SU-DHL-6 (cell line): ENCODE results near the gene CHKA.

Source experiments
- H2AFZ ChIP-seq: fragments of 200-600 bp; sonication (generic); 2 replicates; pipeline ENCODE4 v1.6.1; 2014; ENCODE audit warnings: low read depth, mild to moderate bottlenecking, moderate library complexity, mixed read lengths, antibody characterized with exemption, low read length; ENCODE audit not compliant: severe bottlenecking
- H3F3A ChIP-seq: fragments of 200-600 bp; shearing (Covaris generic); 2 replicates; pipeline ENCODE4 v1.6.0; 2016; ENCODE audit warnings: antibody characterized with exemption, mild to moderate bottlenecking; ENCODE audit not compliant: insufficient read depth
- H3K27ac ChIP-seq: fragments of 200-600 bp; sonication (generic); 2 replicates; pipeline ENCODE4 v1.5.1; 2016; ENCODE audit warnings: low read depth, mild to moderate bottlenecking, low read length, moderate library complexity, mixed read lengths
- H3K27me3 ChIP-seq: fragments of 200-600 bp; sonication (generic), shearing (Covaris generic); 2 replicates; pipeline ENCODE4 v1.6.0; 2014; ENCODE audit warnings: mild to moderate bottlenecking, low read length
- H3K36me3 ChIP-seq: fragments of 200-600 bp; sonication (generic); 2 replicates; pipeline ENCODE4 v1.6.1; 2014; ENCODE audit warnings: mild to moderate bottlenecking, low read length, mixed read lengths
- H3K4me2 ChIP-seq: fragments of 300-600, 200-600 bp; shearing (Covaris generic), sonication (generic); 2 replicates; pipeline ENCODE4 v1.6.0; 2014; ENCODE audit warnings: low read length, low read depth, mild to moderate bottlenecking; ENCODE audit not compliant: poor library complexity, severe bottlenecking
- H3K4me3 ChIP-seq: fragments of 200-600 bp; sonication (generic); 2 replicates; pipeline ENCODE4 v1.5.1; 2014; ENCODE audit warnings: antibody characterized with exemption, low read length, mild to moderate bottlenecking, mixed read lengths; ENCODE audit not compliant: insufficient read depth, poor library complexity, severe bottlenecking
- H3K79me2 ChIP-seq: fragments of 200-600 bp; sonication (generic); 2 replicates; pipeline ENCODE4 v1.6.1; 2014; ENCODE audit warnings: mild to moderate bottlenecking, low read length, moderate library complexity; ENCODE audit not compliant: insufficient read depth
- H3K9ac ChIP-seq: fragments of 200-600 bp; sonication (generic); 2 replicates; pipeline ENCODE4 v1.7.0; 2014; ENCODE audit warnings: mild to moderate bottlenecking, low read length
- H3K9me2 ChIP-seq: fragments of 200-600 bp; sonication (generic); replicated peaks from 2 replicates; pipeline ENCODE4 v1.6.1; 2014; ENCODE audit warnings: low read length; ENCODE audit not compliant: insufficient read depth
- H3K9me3 ChIP-seq: fragments of 200-600 bp; sonication (generic); 2 replicates; pipeline ENCODE4 v1.6.1; 2014; ENCODE audit warnings: low read length, mixed read lengths; ENCODE audit not compliant: insufficient read depth
- H4K20me1 ChIP-seq: fragments of 200-600 bp; sonication (generic); 2 replicates; pipeline ENCODE4 v1.6.1; 2014; ENCODE audit warnings: low read depth, mild to moderate bottlenecking, antibody characterized with exemption, low read length, moderate library complexity, mixed read lengths
- CTCF ChIP-seq: fragments of 200-600 bp; sonication (generic); IDR thresholded peaks from one replicate; pipeline ENCODE4 v1.5.1; 2017; ENCODE audit warnings: antibody characterized with exemption, mild to moderate bottlenecking, low read length, moderate library complexity; ENCODE audit not compliant: insufficient read depth, poor library complexity, severe bottlenecking
- EZH2phosphoT487 ChIP-seq: fragments of 200-600 bp; sonication (generic), shearing (Covaris generic); conservative IDR thresholded peaks from 2 replicates; pipeline ENCODE4 v1.6.1; 2018; ENCODE audit warnings: mild to moderate bottlenecking, antibody characterized with exemption, low read length, moderate library complexity, mixed read lengths

Gene CHKA

GRCh38 chr11:68145120-68145866 is 24.1 kb upstream of the CHKA start:
- no peaks in the 10 kb centered on the region for H3K27me3 ChIP-seq
- H3K9me2 ChIP-seq = no peaks in the 10 kb centered on the region
- no peak overlapping the region for H3K9ac ChIP-seq
- H3F3A ChIP-seq = no peaks in the 10 kb centered on the region
- no peak overlapping the region for H3K4me3 ChIP-seq
- no peak for TF ChIP-seq CTCF
- no peak for TF ChIP-seq EZH2phosphoT487
- no peak overlapping the region for H2AFZ ChIP-seq
- H3K36me3 ChIP-seq = no peaks in the 10 kb centered on the region
- no peaks in the 10 kb centered on the region for H3K9me3 ChIP-seq
- no peaks in the 10 kb centered on the region for H4K20me1 ChIP-seq
- H3K27ac ChIP-seq = no peak overlapping the region
- H3K79me2 ChIP-seq = no peaks in the 10 kb centered on the region
- no peak overlapping the region for H3K4me2 ChIP-seq

GRCh38 chr11:68143310-68143689 is 22.1 kb upstream of the CHKA start:
- H3K4me2 ChIP-seq = no peak overlapping the region
- H3F3A ChIP-seq = no peaks in the 10 kb centered on the region
- H3K4me3 ChIP-seq = no peak overlapping the region
- H3K36me3 ChIP-seq = no peaks in the 10 kb centered on the region
- H4K20me1 ChIP-seq = no peaks in the 10 kb centered on the region
- no peak overlapping the region for H3K9ac ChIP-seq
- TF ChIP-seq EZH2phosphoT487 = no peak
- no peak for TF ChIP-seq CTCF
- no peak overlapping the region for H3K27ac ChIP-seq
- H3K9me3 ChIP-seq = no peaks in the 10 kb centered on the region
- H3K27me3 ChIP-seq = no peaks in the 10 kb centered on the region
- H3K9me2 ChIP-seq = no peaks in the 10 kb centered on the region
- H3K79me2 ChIP-seq = no peaks in the 10 kb centered on the region
- H2AFZ ChIP-seq = no peak overlapping the region

GRCh38 chr11:68142441-68143309 is 21.5 kb upstream of the CHKA start:
- H3K4me2 ChIP-seq = no peak overlapping the region
- H2AFZ ChIP-seq = no peak overlapping the region
- H4K20me1 ChIP-seq = no peaks in the 10 kb centered on the region
- no peaks in the 10 kb centered on the region for H3K9me2 ChIP-seq
- TF ChIP-seq EZH2phosphoT487 (no peak), CTCF (no peak)
- no peaks in the 10 kb centered on the region for H3K9me3 ChIP-seq
- no peak overlapping the region for H3K4me3 ChIP-seq
- no peaks in the 10 kb centered on the region for H3K27me3 ChIP-seq
- H3K79me2 ChIP-seq = no peaks in the 10 kb centered on the region
- no peak overlapping the region for H3K9ac ChIP-seq
- no peaks in the 10 kb centered on the region for H3K36me3 ChIP-seq
- no peaks in the 10 kb centered on the region for H3F3A ChIP-seq
- H3K27ac ChIP-seq = no peak overlapping the region
